Measurements from ENCODE around the gene SMAD6. TPM values are rescaled to one million over a fixed set of nuclear protein-coding genes. Genes with fewer than 3 reads are reported as not detected.

SMAD6 gene
- total and polyA plus RNA-seq, 2 experiments from 2014 or later = 1.6 to 15.7 TPM

DNA sequence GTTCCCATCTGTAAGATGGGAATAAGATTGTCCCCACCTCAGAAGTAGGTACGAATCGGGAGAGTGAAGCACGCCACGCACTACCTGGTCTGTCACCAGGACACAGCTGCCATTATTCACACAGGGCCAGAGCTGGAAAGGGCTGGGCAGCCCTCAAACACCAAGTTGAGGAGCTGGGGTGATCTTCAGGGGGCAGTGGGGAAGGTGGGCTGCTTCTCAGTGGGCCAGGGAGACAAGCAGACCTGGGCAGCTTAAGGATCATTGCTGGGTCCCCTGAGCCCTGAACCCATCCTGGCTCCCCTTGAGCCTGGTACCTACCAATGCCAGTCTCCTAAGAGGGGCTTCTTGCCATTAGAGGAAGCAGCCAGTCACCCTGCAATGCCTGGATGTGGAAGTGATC is 82.1 kb downstream of the SMAD6 start:
- no peak for TF ChIP-seq NANOG (IDR thresholded peaks at IDR 0.05; ENCODE audit: borderline replicate concordance)
- TF ChIP-seq EZH2phosphoT487 (IDR thresholded peaks at IDR 0.05; ENCODE audit: unreplicated experiment) = no peak
- TF ChIP-seq, protein P1, sequence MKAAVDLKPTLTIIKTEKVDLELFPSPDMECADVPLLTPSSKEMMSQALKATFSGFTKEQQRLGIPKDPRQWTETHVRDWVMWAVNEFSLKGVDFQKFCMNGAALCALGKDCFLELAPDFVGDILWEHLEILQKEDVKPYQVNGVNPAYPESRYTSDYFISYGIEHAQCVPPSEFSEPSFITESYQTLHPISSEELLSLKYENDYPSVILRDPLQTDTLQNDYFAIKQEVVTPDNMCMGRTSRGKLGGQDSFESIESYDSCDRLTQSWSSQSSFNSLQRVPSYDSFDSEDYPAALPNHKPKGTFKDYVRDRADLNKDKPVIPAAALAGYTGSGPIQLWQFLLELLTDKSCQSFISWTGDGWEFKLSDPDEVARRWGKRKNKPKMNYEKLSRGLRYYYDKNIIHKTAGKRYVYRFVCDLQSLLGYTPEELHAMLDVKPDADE (IDR thresholded peaks at IDR 0.05) = no peak
- TF ChIP-seq ZNF331 (CRISPR knock-in tag; IDR thresholded peaks at IDR 0.05; ENCODE audit: low read depth) = no peak
- no peak for TF ChIP-seq STAT1 (IDR thresholded peaks at IDR 0.05; ENCODE audit: unreplicated experiment)
- no peak for TF ChIP-seq POLR2AphosphoS5 (IDR thresholded peaks at IDR 0.05; ENCODE audit: low read depth)
- TF ChIP-seq, protein P2, sequence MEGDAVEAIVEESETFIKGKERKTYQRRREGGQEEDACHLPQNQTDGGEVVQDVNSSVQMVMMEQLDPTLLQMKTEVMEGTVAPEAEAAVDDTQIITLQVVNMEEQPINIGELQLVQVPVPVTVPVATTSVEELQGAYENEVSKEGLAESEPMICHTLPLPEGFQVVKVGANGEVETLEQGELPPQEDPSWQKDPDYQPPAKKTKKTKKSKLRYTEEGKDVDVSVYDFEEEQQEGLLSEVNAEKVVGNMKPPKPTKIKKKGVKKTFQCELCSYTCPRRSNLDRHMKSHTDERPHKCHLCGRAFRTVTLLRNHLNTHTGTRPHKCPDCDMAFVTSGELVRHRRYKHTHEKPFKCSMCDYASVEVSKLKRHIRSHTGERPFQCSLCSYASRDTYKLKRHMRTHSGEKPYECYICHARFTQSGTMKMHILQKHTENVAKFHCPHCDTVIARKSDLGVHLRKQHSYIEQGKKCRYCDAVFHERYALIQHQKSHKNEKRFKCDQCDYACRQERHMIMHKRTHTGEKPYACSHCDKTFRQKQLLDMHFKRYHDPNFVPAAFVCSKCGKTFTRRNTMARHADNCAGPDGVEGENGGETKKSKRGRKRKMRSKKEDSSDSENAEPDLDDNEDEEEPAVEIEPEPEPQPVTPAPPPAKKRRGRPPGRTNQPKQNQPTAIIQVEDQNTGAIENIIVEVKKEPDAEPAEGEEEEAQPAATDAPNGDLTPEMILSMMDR (conservative IDR thresholded peaks at IDR 0.05; ENCODE audit: low read depth in 2 of 2) = no peak
- TF ChIP-seq, protein P3, sequence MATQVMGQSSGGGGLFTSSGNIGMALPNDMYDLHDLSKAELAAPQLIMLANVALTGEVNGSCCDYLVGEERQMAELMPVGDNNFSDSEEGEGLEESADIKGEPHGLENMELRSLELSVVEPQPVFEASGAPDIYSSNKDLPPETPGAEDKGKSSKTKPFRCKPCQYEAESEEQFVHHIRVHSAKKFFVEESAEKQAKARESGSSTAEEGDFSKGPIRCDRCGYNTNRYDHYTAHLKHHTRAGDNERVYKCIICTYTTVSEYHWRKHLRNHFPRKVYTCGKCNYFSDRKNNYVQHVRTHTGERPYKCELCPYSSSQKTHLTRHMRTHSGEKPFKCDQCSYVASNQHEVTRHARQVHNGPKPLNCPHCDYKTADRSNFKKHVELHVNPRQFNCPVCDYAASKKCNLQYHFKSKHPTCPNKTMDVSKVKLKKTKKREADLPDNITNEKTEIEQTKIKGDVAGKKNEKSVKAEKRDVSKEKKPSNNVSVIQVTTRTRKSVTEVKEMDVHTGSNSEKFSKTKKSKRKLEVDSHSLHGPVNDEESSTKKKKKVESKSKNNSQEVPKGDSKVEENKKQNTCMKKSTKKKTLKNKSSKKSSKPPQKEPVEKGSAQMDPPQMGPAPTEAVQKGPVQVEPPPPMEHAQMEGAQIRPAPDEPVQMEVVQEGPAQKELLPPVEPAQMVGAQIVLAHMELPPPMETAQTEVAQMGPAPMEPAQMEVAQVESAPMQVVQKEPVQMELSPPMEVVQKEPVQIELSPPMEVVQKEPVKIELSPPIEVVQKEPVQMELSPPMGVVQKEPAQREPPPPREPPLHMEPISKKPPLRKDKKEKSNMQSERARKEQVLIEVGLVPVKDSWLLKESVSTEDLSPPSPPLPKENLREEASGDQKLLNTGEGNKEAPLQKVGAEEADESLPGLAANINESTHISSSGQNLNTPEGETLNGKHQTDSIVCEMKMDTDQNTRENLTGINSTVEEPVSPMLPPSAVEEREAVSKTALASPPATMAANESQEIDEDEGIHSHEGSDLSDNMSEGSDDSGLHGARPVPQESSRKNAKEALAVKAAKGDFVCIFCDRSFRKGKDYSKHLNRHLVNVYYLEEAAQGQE (IDR thresholded peaks at IDR 0.05; ENCODE audit: unreplicated experiment) = no peak
- no peak for TF ChIP-seq EZH2 (IDR thresholded peaks at IDR 0.05; ENCODE audit: low read depth, unreplicated experiment)
- TF ChIP-seq ZNF114 (CRISPR knock-in tag; IDR thresholded peaks at IDR 0.05) = no peak
- TF ChIP-seq JUNB (IDR thresholded peaks at IDR 0.05; ENCODE audit: unreplicated experiment) = no peak
- TF ChIP-seq, protein P4, sequence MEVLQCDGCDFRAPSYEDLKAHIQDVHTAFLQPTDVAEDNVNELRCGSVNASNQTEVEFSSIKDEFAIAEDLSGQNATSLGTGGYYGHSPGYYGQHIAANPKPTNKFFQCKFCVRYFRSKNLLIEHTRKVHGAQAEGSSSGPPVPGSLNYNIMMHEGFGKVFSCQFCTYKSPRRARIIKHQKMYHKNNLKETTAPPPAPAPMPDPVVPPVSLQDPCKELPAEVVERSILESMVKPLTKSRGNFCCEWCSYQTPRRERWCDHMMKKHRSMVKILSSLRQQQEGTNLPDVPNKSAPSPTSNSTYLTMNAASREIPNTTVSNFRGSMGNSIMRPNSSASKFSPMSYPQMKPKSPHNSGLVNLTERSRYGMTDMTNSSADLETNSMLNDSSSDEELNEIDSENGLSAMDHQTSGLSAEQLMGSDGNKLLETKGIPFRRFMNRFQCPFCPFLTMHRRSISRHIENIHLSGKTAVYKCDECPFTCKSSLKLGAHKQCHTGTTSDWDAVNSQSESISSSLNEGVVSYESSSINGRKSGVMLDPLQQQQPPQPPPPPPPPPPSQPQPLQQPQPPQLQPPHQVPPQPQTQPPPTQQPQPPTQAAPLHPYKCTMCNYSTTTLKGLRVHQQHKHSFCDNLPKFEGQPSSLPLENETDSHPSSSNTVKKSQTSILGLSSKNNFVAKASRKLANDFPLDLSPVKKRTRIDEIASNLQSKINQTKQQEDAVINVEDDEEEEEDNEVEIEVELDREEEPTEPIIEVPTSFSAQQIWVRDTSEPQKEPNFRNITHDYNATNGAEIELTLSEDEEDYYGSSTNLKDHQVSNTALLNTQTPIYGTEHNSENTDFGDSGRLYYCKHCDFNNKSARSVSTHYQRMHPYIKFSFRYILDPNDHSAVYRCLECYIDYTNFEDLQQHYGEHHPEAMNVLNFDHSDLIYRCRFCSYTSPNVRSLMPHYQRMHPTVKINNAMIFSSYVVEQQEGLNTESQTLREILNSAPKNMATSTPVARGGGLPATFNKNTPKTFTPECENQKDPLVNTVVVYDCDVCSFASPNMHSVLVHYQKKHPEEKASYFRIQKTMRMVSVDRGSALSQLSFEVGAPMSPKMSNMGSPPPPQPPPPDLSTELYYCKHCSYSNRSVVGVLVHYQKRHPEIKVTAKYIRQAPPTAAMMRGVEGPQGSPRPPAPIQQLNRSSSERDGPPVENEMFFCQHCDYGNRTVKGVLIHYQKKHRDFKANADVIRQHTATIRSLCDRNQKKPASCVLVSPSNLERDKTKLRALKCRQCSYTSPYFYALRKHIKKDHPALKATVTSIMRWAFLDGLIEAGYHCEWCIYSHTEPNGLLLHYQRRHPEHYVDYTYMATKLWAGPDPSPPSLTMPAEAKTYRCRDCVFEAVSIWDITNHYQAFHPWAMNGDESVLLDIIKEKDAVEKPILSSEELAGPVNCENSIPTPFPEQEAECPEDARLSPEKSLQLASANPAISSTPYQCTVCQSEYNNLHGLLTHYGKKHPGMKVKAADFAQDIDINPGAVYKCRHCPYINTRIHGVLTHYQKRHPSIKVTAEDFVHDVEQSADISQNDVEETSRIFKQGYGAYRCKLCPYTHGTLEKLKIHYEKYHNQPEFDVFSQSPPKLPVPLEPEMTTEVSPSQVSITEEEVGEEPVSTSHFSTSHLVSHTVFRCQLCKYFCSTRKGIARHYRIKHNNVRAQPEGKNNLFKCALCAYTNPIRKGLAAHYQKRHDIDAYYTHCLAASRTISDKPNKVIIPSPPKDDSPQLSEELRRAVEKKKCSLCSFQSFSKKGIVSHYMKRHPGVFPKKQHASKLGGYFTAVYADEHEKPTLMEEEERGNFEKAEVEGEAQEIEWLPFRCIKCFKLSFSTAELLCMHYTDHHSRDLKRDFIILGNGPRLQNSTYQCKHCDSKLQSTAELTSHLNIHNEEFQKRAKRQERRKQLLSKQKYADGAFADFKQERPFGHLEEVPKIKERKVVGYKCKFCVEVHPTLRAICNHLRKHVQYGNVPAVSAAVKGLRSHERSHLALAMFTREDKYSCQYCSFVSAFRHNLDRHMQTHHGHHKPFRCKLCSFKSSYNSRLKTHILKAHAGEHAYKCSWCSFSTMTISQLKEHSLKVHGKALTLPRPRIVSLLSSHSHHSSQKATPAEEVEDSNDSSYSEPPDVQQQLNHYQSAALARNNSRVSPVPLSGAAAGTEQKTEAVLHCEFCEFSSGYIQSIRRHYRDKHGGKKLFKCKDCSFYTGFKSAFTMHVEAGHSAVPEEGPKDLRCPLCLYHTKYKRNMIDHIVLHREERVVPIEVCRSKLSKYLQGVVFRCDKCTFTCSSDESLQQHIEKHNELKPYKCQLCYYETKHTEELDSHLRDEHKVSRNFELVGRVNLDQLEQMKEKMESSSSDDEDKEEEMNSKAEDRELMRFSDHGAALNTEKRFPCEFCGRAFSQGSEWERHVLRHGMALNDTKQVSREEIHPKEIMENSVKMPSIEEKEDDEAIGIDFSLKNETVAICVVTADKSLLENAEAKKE (CRISPR knock-in tag; IDR thresholded peaks at IDR 0.05) = no peak
- no peak for TF ChIP-seq CREB1 (CRISPR knock-in tag; IDR thresholded peaks at IDR 0.05; ENCODE audit: low read depth)
- H3K4me3 Mint-ChIP-seq = no peak overlapping the region
- DNase-seq (ENCODE audit: low spot score) = no peak

More for the DNA sequence above, 82.1 kb downstream of the SMAD6 start:
- no peaks in the 10 kb centered on the region for H3K9me2 ChIP-seq (ENCODE audit: insufficient read depth)
- H3K4me1 ChIP-seq (ENCODE audit: insufficient read depth) = 0 out of 2 replicates have a peak, but pooled peaks cover 4% of the 10 kb centered on the region
- H3K27ac ChIP-seq (ENCODE audit: low read depth) = no peak overlapping the region
- ATAC-seq = no peak
- H3K27ac Mint-ChIP-seq = no peak overlapping the region
- H2AFZ ChIP-seq = no peak overlapping the region
- H3K36me3 ChIP-seq (ENCODE audit: insufficient read depth) = no peaks in the 10 kb centered on the region
- no peaks in the 10 kb centered on the region for H3K36me3 Mint-ChIP-seq (ENCODE audit: low read depth)
- no peaks in the 10 kb centered on the region for H4K20me1 ChIP-seq (replicated peaks; ENCODE audit: insufficient read depth)
- no peaks in the 10 kb centered on the region for H3F3A ChIP-seq (replicated peaks; ENCODE audit: low read depth)
- H3K9me3 Mint-ChIP-seq = no peaks in the 10 kb centered on the region
- H3K27me3 ChIP-seq (ENCODE audit: insufficient read depth) = no peaks in the 10 kb centered on the region
- peaks cover 11% of the 10 kb centered on the region for H3K27me3 Mint-ChIP-seq (ENCODE audit: insufficient read depth, low read depth, poor library complexity)
- no peak overlapping the region for H3K4me2 ChIP-seq
- H3K4me1 Mint-ChIP-seq = peaks cover 11% of the 10 kb centered on the region; the same call in 2 of the 3 replicates
- no peak overlapping the region for H3K4me3 ChIP-seq
- H3K79me2 ChIP-seq (replicated peaks; ENCODE audit: insufficient read depth) = no peaks in the 10 kb centered on the region
